Psoas muscle (tissue), 8 donors: ENCODE measurements around the gene AKAP8L. TPM values are rescaled to one million over a fixed set of nuclear protein-coding genes. Genes with fewer than 3 reads are reported as not detected.

Source experiments
- ATAC-seq, 4 donors: fragments of 200-7000 bp; cut with Tn5 transposase; one replicate each; pipeline ENCODE4 v1.9.1; 2020; ENCODE audit warnings: moderate library complexity in 3 of 4, mild to moderate bottlenecking in 2 of 4
- DNase-seq, 2 donors: peaks; one replicate each; pipeline ENCODE4 v3.0.0-alpha.2; 2020
- H3K27ac ChIP-seq: fragments of 200-600 bp; one replicate; pipeline ENCODE4 v1.8.0; 2022
- H3K27me3 ChIP-seq, 3 donors: fragments of 200-600 bp in 1 of 3; one replicate each; pipeline versions ENCODE4 v1.6.1 to v1.8.0; 2013 to 2022; ENCODE audit warnings: low read length in 2 of 3, mild to moderate bottlenecking in 2 of 3, moderate library complexity in 1 of 3; ENCODE audit not compliant: insufficient read depth in 3 of 3
- H3K36me3 ChIP-seq, 2 donors: fragments of 200-600 bp in 1 of 2; one replicate each; pipeline versions ENCODE4 v1.6.1 to v1.8.0; 2013 to 2022; ENCODE audit warnings: low read depth in 1 of 2, mild to moderate bottlenecking in 1 of 2, moderate library complexity in 1 of 2; ENCODE audit not compliant: insufficient read depth in 1 of 2
- H3K4me1 ChIP-seq: fragments of 200-600 bp; one replicate; pipeline ENCODE4 v1.8.0; 2022
- H3K4me3 ChIP-seq: fragments of 200-600 bp; one replicate; pipeline ENCODE4 v1.8.0; 2022; ENCODE audit warnings: mild to moderate bottlenecking
- H3K9me3 ChIP-seq: fragments of 200-600 bp; one replicate; pipeline ENCODE4 v1.8.0; 2022
- CTCF ChIP-seq: fragments of 200-600 bp; IDR thresholded peaks from one replicate; pipeline ENCODE4 v1.8.0; 2022; ENCODE audit warnings: antibody characterized with exemption
- WGBS, 3 donors: extraction: QIAGEN DNeasy Blood & Tissue Kit; methylation state at CpG; one replicate each; pipeline versions ENCODE4 v1.1.6 to v1.1.7; 2013; 5-methylcytosine and 5-hydroxymethylcytosine counted together
- intact Hi-C, 2 donors: fragments of 100-400 bp; cut with DNase I; formaldehyde crosslinking; loops; one replicate each; pipeline versions ENCODE4 v1.11.0 to v1.14.2; 2022
- polyA plus RNA-seq, 3 donors: library from polyadenylated mRNA; stranded (reverse); fragments of 200-250 nt; gene quantifications; one replicate each; pipeline ENCODE4 v1.2.3, GENCODE V29; 2013
- total RNA-seq, 4 donors: library from RNA; stranded (reverse); fragmentation: NEBNext Ultra II Directional in 2 of 4; extraction: Animal tissue kit (Norgen Biotek cat#: 25700) in 2 of 4; gene quantifications; one replicate each; pipeline versions ENCODE4 v1.2.1 to v1.2.4, GENCODE V29; 2021 to 2023
- donor health status: healthy with polysubstance abuse.
- donor health status: DM: no; HTN: no; CAD: no; lungs with moderate emphysema.
- donor health status: Bipolar disorder and iron deficiency.
- donor health status: healthy.
- donor health status: DM: yes; HTN: yes; CAD: no.
- donor health status: DM: no; HTN: no; CAD: no.
- donor health status: DM: no; HTN: no; CAD: no.
- donor health status: DM: yes; HTN: yes; CAD: no.

The AKAP8L gene
- total and polyA plus RNA-seq, 7 donors = 34.6 to 72.9 (median 51.1) TPM

DNA sequence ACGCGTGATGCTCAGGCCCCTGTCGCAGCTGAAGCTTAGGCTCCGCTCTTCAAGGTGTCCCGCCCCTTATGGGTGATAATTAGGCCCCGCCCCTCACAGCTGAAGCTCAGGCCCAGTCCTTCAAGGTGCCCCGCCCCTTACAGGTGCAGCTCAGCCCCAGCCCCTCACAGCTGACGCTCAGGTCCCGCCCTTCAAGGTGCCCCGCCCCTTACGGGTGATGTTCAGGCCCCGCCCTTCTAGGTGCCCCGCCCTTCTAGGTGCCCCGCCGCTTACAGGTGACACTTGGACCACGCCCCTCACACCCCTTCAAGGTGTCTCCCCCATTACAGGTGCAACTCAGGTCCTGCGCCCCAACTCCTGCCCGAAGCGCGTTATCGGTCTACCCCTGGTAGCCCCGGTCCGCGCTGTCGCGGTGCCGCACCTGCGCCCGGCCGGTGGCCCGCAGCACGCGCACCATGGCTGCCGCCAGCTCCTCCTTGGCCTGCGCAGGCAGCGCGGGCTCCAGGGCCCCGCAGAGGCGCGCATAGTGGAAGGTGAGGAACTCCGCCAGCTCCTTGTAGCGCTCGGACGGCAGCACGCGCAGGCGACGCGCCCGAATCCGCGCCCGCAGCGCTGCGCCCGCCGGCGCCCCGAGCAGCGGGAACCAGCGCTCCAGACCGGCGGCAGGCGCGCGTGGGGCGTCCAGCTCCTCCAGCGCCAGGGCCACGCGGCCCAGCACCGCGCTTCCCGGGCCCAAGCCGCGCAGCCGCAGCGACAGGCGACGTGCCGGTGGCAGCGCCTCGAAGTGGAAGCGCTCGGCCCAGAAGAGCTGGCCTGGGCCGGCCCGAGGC is 38.3 kb upstream of the AKAP8L start:
- H3K4me3 ChIP-seq = peak overlapping the region; percentile 55
- no peaks in the 10 kb centered on the region for H3K36me3 ChIP-seq
- H3K27ac ChIP-seq = no peak overlapping the region
- intact Hi-C loops = loop anchor here in 1 of 2 donors (10.0 kb wide), 2 partner anchors 98 to 282 kb away; no protein-coding TSS in a partner anchor
- WGBS, 3 donors = 7 to 13% (median 13%) methylated on average over 26 to 86 of the region's 86 CpGs
- no peaks in the 10 kb centered on the region for H3K9me3 ChIP-seq
- H3K4me1 ChIP-seq = peaks cover 9% of the 10 kb centered on the region
- no peak for ATAC-seq
- H3K27me3 ChIP-seq = peaks cover 0 to 30% (median 10%) of the 10 kb centered on the region in 3 donors
- no peak for DNase-seq
- TF ChIP-seq CTCF = no peak

DNA sequence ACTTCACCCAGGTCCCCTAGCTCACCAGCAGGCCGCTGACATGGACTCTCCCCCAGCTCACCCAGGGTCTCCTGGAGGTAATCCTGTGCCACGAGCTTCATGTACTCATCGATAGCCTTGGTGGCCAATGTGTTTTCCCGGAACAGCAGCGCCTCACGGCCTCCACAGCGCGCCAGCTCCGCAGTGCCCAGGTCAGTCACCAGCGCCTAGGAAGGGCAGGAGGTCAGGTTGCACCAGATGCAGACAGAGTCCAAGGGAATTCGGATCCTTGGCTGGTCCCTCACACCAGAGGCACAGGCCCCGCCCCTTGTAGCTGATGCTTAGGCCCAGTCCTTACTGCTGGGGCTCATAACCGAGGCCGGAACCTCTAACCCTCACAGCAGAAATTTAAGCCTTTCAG is 37.7 kb upstream of the AKAP8L start:
- peaks cover 0 to 30% (median 10%) of the 10 kb centered on the region in 3 donors for H3K27me3 ChIP-seq
- intact Hi-C loops = loop anchor here in 1 of 2 donors (10.0 kb wide), 2 partner anchors 98 to 282 kb away; no protein-coding TSS in a partner anchor
- no peak overlapping the region for H3K4me3 ChIP-seq
- H3K9me3 ChIP-seq = no peaks in the 10 kb centered on the region
- ATAC-seq = no peak
- TF ChIP-seq CTCF = no peak
- no peak overlapping the region for H3K27ac ChIP-seq
- no peaks in the 10 kb centered on the region for H3K36me3 ChIP-seq
- 36 to 38% (median 37%) methylated on average over 14 of the region's 14 CpGs for WGBS, 3 donors
- H3K4me1 ChIP-seq = peaks cover 9% of the 10 kb centered on the region
- DNase-seq = no peak

GRCh38 chr19:15455996-15456395 is 37.2 kb upstream of the AKAP8L start:
- H3K9me3 ChIP-seq = no peaks in the 10 kb centered on the region
- H3K36me3 ChIP-seq = no peaks in the 10 kb centered on the region
- WGBS, 3 donors = 67 to 74% (median 72%) methylated on average over 9 of the region's 9 CpGs
- H3K4me1 ChIP-seq = peaks cover 9% of the 10 kb centered on the region
- peaks cover 0 to 30% (median 10%) of the 10 kb centered on the region in 3 donors for H3K27me3 ChIP-seq
- intact Hi-C loops = loop anchor here in 1 of 2 donors (10.0 kb wide), 2 partner anchors 99 to 281 kb away; no protein-coding TSS in a partner anchor
- H3K27ac ChIP-seq = no peak overlapping the region
- no peak for TF ChIP-seq CTCF
- H3K4me3 ChIP-seq = no peak overlapping the region
- ATAC-seq = no peak
- DNase-seq = no peak

- ATAC-seq = no peak
- H3K4me3 ChIP-seq = no peak overlapping the region
- H3K36me3 ChIP-seq = no peaks in the 10 kb centered on the region
- intact Hi-C loops = loop anchor here (5.0 to 10.0 kb wide), 4 partner anchors 101 to 279 kb away; no protein-coding TSS in a partner anchor
- H3K27me3 ChIP-seq = peaks cover 0 to 30% (median 8%) of the 10 kb centered on the region in 3 donors
- no peaks in the 10 kb centered on the region for H3K9me3 ChIP-seq
- WGBS, 3 donors = 73 to 85% (median 77%) methylated on average over 17 of the region's 17 CpGs
- peak; percentile 15 for TF ChIP-seq CTCF
- DNase-seq = peak in 1 of 2 donors; percentile 54
- H3K27ac ChIP-seq = no peak overlapping the region
- peaks cover 11% of the 10 kb centered on the region for H3K4me1 ChIP-seq
Measured at GRCh38 chr19:15453906-15454860, 35.4 kb upstream of the AKAP8L start.
